ENCODE measurements around the gene KIRREL3. TPM values are rescaled to one million over a fixed set of nuclear protein-coding genes. Genes with fewer than 3 reads are reported as not detected.

The KIRREL3 gene
- total RNA-seq, 4 donors from 2014 or later = 0.82 to 15.7 (median 1.4) TPM; not detected in 1

- 67 to 69% methylated on average over 2 of the region's 2 CpGs for WGBS, 2 donors (ENCODE audit: low coverage in 1 of 2)
These were observed 96.0 kb downstream of the KIRREL3 start for GRCh38 chr11:126904520-126904919.

GRCh38 chr11:126901783-126902182, 98.8 kb downstream of the KIRREL3 start:
- no peak for DNase-seq
- no peak overlapping the region for H3K27ac ChIP-seq
- no peaks in the 10 kb centered on the region for H3K27me3 ChIP-seq
- intact Hi-C loops (cut with DNase I; ENCODE audit: low total_unique reads) (no loop called here), in situ Hi-C loops (cut with MboI; ENCODE audit: low pct_ligation_motif_present in 1 of 4, low pct_unique_long_range_greater_than_20kb in 1 of 4, low sequenced_read_pairs in 3 of 4) (no loop called here)
- no peaks in the 10 kb centered on the region for H3K9me3 ChIP-seq
- H3K4me3 ChIP-seq = no peak overlapping the region
- no peaks in the 10 kb centered on the region for H3K36me3 ChIP-seq
- no peaks in the 10 kb centered on the region for H3K4me1 ChIP-seq
- TF ChIP-seq CTCF (IDR thresholded peaks at IDR 0.05) (no peak), EP300 (IDR thresholded peaks at IDR 0.05; ENCODE audit: low read depth) (no peak), POLR2A (IDR thresholded peaks at IDR 0.05) (no peak), POLR2AphosphoS5 (IDR thresholded peaks at IDR 0.05) (no peak)
- WGBS, 2 donors (ENCODE audit: low coverage in 1 of 2) = 65% methylated on average over 3 of the region's 3 CpGs; no CpG with 5 or more reads in 1 of the 2 donors

More at GRCh38 chr11:126904520-126904919, 96.0 kb downstream of the KIRREL3 start:
- DNase-seq = no peak
- H3K27me3 ChIP-seq = no peaks in the 10 kb centered on the region
- intact Hi-C loops (cut with DNase I; ENCODE audit: low total_unique reads) = no loop called here
- no peaks in the 10 kb centered on the region for H3K36me3 ChIP-seq
- H3K4me3 ChIP-seq = no peak overlapping the region
- H3K4me1 ChIP-seq = no peaks in the 10 kb centered on the region
- no peaks in the 10 kb centered on the region for H3K9me3 ChIP-seq
- H3K27ac ChIP-seq = no peak overlapping the region
- no peak for TF ChIP-seq POLR2AphosphoS5 (IDR thresholded peaks at IDR 0.05)
- TF ChIP-seq EP300 (IDR thresholded peaks at IDR 0.05; ENCODE audit: low read depth) = no peak
- TF ChIP-seq POLR2A (IDR thresholded peaks at IDR 0.05) = no peak
- TF ChIP-seq CTCF (IDR thresholded peaks at IDR 0.05) = no peak
- in situ Hi-C loops (cut with MboI; ENCODE audit: low pct_ligation_motif_present in 1 of 4, low pct_unique_long_range_greater_than_20kb in 1 of 4, low sequenced_read_pairs in 3 of 4) = no loop called here

GRCh38 chr11:126899961-126900748, 100.4 kb downstream of the KIRREL3 start:
- Histone ChIP-seq H3K4me3 (no peak overlapping the region), H3K27me3 (no peaks in the 10 kb centered on the region), H3K4me1 (no peaks in the 10 kb centered on the region), H3K27ac (no peak overlapping the region), H3K36me3 (no peaks in the 10 kb centered on the region), H3K9me3 (no peaks in the 10 kb centered on the region)
- WGBS, 2 donors (ENCODE audit: low coverage in 1 of 2) = 84 to 93% methylated on average over 5 of the region's 5 CpGs
- no peak for TF ChIP-seq POLR2A (IDR thresholded peaks at IDR 0.05)
- TF ChIP-seq CTCF (IDR thresholded peaks at IDR 0.05) = no peak
- TF ChIP-seq POLR2AphosphoS5 (IDR thresholded peaks at IDR 0.05) = no peak
- TF ChIP-seq EP300 (IDR thresholded peaks at IDR 0.05; ENCODE audit: low read depth) = no peak
- intact Hi-C loops (cut with DNase I; ENCODE audit: low total_unique reads) = no loop called here
- DNase-seq = no peak
- in situ Hi-C loops (cut with MboI; ENCODE audit: low pct_ligation_motif_present in 1 of 4, low pct_unique_long_range_greater_than_20kb in 1 of 4, low sequenced_read_pairs in 3 of 4) = no loop called here

- Histone ChIP-seq H3K27me3 (no peaks in the 10 kb centered on the region), H3K4me3 (no peak overlapping the region), H3K9me3 (no peaks in the 10 kb centered on the region), H3K4me1 (no peaks in the 10 kb centered on the region), H3K36me3 (no peaks in the 10 kb centered on the region), H3K27ac (no peak overlapping the region)
- no peak for DNase-seq
- WGBS, 2 donors (ENCODE audit: low coverage in 1 of 2) = 78 to 82% methylated on average over 1 to 3 of the region's 3 CpGs
- intact Hi-C loops (cut with DNase I; ENCODE audit: low total_unique reads) = no loop called here
- TF ChIP-seq POLR2AphosphoS5 (IDR thresholded peaks at IDR 0.05) (no peak), EP300 (IDR thresholded peaks at IDR 0.05; ENCODE audit: low read depth) (no peak), CTCF (IDR thresholded peaks at IDR 0.05) (no peak), POLR2A (IDR thresholded peaks at IDR 0.05) (no peak)
- in situ Hi-C loops (cut with MboI; ENCODE audit: low pct_ligation_motif_present in 1 of 4, low pct_unique_long_range_greater_than_20kb in 1 of 4, low sequenced_read_pairs in 3 of 4) = no loop called here
These were observed 101.8 kb downstream of the KIRREL3 start for GRCh38 chr11:126898802-126899201.
